Stimulated activated CD8-positive, alpha-beta memory T cell treated with anti-CD3 and anti-CD28 coated beads, Interleukin-15, amount 100 ng/mL, for 1 hour (primary cell): ENCODE measurements around the gene GLDN.
"Not testable (repeated sequence)": the region's sequence is repeated elsewhere in the genome, so short reads cannot be mapped to it uniquely, and the experiment has no call there.

Source experiments
- DNase-seq: peaks from one replicate; pipeline ENCODE4 v3.0.0-alpha.2; 2020; ENCODE audit warnings: low read depth

The GLDN gene

GRCh38 chr15:51387699-51388041 is 46.2 kb downstream of the GLDN start:
- DNase-seq: no peak

- DNase-seq: no peak
Observed at GRCh38 chr15:51388726-51389125, 47.3 kb downstream of the GLDN start.

- no peak for DNase-seq
Observed at GRCh38 chr15:51390241-51390965, 48.9 kb downstream of the GLDN start.

DNA sequence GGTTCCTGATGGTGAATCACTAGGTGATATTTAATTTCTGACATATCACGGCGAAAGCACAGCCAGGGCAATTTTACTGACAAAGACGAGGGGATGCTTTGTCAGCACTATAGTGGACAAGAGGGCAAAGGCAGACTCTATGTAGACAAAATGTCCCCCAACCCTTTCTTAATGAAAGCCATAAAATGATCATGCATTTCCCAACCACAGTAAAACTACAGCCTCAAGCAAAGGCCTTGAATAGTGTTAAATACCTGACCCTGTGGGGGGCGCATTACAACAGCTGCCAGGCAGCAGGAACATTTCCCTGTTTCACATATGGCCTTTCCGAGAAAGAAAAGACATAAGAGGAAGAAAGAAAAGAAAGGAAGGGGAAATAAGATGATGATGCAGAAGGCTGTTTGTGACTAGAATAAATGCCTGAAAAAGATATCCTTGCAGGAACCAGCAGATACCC is 49.5 kb downstream of the GLDN start:
- no peak for DNase-seq

GRCh38 chr15:51396921-51397320 is 55.5 kb downstream of the GLDN start:
- no peak for DNase-seq

DNA sequence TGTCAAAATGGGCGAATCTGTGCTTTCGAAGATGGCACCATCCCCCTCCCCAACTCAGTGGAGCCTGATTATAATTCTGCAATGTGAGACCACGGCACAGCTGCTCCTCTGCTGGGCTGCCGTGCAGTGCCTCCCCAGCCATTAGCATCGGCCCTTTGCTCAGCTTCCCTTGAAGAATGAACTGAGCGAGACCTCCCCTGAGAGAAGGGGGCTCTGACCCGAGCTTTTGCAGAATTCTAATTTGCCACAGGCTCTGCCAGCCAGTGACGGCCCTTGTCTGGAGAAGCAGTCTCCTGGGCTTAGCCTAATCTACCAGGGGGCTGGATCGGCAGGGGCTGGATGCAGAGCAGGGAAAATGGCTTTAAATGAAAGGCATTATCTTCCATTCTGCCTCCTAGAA is 57.2 kb downstream of the GLDN start:
- DNase-seq: no peak

DNA sequence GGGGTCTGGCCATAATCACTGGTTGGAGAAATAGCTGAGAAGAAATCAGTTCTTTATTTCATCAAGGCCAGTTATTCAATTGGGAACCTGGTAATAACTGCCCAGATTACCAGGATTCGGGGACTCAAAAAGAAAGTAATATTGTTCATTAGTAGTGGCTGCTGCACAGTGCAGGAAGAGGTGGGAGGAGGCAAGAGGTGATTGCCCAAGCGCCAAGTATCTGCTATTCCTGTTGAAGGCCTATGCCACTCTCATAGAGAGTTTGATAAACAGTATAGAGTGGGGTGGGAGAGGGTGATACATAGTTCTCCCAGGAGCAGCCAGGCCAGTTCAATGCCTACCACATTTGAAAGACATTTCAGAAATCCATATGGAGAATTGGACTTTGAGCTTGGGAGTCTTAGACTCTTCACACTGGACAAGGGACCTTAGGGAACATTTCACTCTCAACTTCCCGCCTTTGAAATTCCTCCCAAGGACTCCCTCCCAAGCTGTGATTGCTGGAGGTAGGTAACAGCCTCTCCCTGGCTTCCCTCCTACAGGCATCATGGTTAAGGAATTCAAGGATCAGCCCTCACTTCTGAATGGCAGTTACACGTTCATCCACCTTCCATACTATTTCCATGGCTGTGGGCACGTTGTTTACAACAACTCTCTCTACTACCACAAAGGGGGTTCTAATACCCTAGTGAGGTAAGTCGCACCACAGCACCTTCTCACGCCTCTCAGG is 59.8 kb downstream of the GLDN start:
- no peak for DNase-seq

GRCh38 chr15:51401872-51402517 is 60.5 kb downstream of the GLDN start:
- DNase-seq: no peak

DNA sequence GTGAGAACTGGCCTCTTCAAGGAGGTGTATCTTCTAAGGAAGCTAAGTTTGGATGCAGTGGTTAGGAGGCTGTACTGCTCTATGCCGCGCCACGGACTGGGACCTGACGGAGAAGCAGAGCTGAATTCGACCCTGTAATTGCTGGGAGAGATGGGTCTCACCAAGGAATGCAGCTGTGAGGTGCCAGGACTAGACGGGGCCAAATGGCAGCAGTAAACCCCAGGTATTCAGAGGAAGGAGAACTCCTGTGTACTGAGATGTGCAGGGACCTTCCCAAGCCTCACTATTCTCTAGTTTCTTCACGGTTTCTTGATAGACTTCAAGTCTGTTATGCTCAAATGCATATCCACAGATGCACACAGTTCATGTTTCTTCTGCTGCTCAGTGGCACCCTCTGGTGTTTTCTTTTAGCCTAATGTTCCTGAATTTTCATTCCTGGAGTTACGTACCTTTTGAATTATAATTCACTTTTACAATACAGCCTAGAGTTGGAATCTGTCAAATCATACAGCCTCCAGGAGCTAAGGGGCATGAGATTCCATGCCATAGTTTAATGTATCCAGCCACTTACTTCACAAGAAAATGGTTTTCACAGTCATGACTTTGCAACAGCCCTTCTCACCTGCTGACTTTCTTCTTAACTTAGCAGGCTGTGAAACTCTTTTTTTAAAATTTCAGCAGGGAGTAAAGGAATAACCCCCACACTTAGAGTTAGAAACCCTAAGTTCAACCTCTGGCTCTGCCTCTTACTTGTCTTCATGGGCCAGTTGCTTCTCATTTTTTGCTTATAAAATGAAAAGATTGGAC is 61.8 kb downstream of the GLDN start:
- no peak for DNase-seq

DNA sequence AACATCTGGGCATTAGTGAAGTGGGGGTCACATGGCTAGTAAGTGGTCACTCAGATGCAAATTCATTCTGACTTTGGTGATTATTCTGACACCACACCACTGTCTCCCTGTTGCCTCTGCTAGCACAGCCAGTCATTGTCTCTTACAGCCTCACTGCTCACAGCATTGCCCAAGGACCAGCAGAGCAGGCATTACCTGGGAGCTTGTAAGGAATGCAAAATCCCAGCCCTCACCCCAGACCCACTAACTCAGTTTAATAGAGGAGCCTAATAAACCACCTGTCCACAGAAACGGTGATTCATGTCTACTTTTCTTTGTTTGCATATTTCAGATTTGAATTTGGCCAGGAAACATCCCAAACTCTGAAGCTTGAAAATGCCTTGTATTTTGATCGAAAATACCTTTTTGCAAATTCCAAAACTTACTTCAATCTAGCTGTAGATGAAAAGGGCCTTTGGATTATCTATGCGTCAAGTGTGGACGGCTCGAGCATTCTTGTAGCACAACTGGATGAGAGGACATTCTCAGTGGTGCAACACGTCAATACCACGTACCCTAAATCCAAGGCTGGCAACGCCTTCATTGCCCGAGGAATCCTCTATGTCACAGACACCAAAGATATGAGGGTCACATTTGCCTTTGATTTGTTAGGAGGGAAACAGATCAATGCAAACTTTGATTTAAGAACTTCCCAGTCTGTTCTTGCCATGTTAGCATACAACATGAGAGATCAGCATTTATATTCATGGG is 62.7 kb downstream of the GLDN start:
- DNase-seq: no peak

DNA sequence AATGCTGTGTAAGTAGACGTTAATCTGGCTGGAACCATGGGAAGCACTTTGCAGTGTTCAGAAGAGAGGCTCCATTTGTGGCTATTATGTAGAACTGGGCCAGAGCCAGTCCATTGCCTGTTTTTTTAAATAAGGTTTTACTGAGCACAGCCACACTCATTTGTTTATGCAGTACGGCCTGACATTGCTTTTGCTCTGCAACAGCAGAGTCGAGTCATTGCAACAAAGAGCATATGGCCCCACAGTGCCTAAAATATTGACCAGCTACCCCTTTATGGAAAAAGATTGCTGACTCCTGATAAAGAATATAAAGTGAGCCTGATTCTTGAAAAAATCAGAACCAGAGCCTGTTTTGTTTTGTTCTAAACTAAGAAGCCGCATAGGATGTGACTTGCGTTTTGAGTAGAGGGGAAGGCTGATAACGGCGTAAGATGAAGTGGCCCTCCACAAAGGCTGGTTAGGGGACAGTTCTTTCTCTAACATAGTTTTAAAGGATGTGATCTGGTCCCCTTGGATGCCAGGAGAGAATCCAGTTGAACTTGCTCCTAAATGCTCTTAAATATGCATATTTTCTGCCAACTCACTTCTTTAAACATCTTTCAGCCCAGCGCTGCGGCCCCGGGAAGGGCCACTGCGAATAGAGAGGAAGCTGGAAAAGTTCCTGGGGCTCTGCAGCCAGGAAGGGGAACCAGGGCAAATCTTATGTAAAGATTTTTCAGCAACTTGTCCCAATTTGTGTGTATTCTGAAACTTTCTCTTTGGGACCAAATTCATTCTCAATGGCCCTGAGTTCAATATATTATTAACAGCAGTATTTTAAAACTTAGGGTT is 64.5 kb downstream of the GLDN start:
- DNase-seq: no peak

GRCh38 chr15:51414256-51414860 is 72.9 kb downstream of the GLDN start:
- DNase-seq: no peak

GRCh38 chr15:51416129-51416528 is 74.7 kb downstream of the GLDN start:
- DNase-seq: no peak

GRCh38 chr15:51423040-51423439 is 81.6 kb downstream of the GLDN start:
- not testable (repeated sequence) for DNase-seq

DNA sequence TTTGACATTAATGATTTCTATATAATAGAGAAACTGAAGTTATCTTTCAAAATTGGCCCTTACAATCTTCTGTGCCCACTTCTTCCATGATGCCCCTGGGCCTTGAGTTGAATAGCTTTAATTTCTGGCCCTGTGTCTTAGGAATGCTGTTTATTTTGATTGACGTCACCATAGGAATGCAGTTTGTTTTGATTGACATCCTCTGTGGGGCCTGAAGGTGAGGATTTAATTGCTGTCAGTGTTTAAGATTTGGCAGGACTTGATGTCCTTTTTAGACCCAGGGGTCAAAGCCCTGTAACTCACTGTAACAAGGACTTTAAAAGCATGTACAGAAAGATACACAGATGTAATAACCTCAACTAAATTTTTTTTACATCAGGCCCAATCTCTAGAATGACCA is 83.3 kb downstream of the GLDN start:
- no peak for DNase-seq

DNA sequence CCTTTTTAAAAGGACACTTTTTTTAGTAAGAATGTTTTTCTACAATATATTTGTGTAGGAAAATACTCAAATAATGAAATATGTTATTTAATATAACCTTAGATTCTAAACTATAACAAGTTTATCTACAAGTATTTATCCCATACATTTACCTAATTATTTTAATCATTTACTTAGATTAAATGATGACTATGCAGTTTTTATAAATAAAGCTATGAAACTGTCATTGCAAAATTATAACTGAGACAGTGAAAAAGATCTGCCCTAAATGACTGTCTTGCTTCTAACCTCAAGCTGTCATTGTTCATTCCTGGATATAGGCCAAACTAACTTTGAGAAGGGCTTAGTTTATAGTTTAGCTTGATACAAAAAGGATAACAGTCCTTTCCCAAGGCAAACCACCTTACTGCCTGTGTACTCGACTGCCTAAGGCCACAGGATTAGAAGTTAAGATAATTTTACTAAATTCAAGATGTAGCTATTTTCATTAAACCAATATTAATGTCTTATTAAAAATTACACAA is 84.1 kb downstream of the GLDN start:
- no peak for DNase-seq

- DNase-seq: no peak
Observed at GRCh38 chr15:51438526-51438925, 97.1 kb downstream of the GLDN start.

- no peak for DNase-seq
Observed at GRCh38 chr15:51443282-51443914, 101.9 kb downstream of the GLDN start.

DNA sequence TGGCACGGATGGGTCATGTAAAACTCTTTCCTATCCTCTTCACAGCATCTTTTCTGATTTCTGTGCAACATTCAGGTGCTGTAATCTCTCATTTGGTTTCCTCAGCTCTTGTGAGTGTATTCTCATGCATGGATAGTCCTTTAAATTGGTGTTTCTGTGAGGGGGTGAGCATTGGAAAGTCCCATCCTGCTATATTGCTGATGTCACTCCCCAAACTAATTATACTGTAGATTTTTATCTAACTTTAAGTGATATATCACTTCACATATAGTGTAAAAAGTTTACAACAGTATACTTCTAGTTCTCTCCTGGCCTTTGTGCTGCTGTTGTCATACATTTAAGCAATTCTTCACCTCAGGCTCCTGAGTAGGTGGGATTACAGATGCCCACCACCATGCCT is 102.7 kb downstream of the GLDN start:
- no peak for DNase-seq

- DNase-seq: no peak
Observed at GRCh38 chr15:51444807-51445206, 103.4 kb downstream of the GLDN start.
